Fibroblast of lung (primary cell): ENCODE results near the gene TFCP2.

Experiments
- CTCF ChIP-seq, 2 donors: IDR thresholded peaks in 1 of 2; conservative IDR thresholded peaks in 1 of 2; 1 replicate in 1 of 2; 2 replicates in 1 of 2; pipeline ENCODE4 v1.5.1; 2011 to 2012; ENCODE audit warnings: low read length in 2 of 2, control low read depth in 1 of 2, inconsistent platforms in 1 of 2, low read depth in 1 of 2, mild to moderate bottlenecking in 1 of 2
- EZH2 ChIP-seq: IDR thresholded peaks from 2 replicates; pipeline ENCODE4 v1.5.1; 2012; ENCODE audit warnings: low read length, control low read depth, mild to moderate bottlenecking; ENCODE audit errors: missing control alignments

- no peak for TF ChIP-seq CTCF (conservative IDR thresholded peaks at IDR 0.05 in 1 of 2, IDR thresholded peaks at IDR 0.05 in 1 of 2; ENCODE audit: low read depth in 1 of 2, low read length in 2 of 2)
- TF ChIP-seq EZH2, result no peak
These were observed 41.0 kb downstream of the TFCP2 start for GRCh38 chr12:51131745-51132521.
